ENCODE data around the gene UGT1A1. TPM values are rescaled to one million over a fixed set of nuclear protein-coding genes. Genes with fewer than 3 reads are reported as not detected.

UGT1A1 gene
- total RNA-seq, 4 donors from 2014 or later = 2.3 to 7.1 (median 3.4) TPM

DNA sequence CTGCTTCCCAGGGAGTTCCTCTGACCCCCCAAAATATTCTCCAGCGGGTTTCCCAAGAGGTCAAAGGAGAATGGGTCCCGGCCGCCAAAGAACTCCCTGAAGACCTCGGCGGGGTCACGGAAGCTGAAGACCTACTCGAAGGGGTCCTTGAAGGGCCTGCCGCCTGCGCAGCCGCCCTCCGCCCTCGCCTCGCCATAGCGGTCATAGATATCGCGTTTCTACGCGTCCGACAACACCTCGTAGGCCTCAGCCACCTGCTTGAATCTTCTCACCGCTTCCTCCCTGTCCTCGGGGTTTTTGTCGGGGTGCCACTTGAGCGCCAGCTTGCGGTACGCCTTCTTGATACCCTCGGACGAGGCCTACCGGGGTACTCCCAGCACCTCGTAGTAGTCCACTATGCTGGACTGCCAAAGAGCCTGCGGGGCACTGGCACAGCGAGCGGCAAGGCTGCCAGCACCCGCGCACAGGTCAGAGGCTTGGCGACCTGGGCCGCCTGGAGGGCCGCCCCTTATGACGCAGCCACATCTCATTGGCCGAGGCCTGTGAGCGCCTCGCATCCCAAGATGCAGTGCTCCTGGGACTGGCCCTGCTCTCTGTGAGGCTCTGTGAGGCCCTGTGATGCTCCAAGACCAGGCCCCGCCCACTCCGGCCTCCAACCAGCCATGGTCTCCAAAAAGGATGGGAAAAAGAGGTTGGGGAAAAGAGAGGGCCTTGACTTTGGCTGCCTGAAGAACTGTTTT lies 5.0 kb upstream of the UGT1A1 start:
- no peak for DNase-seq

GRCh38 chr2:233756429-233757081 lies 3.5 kb upstream of the UGT1A1 start:
- peaks cover 0 to 17% (median 0%) of the 10 kb centered on the region in 3 donors for H3K36me3 ChIP-seq
- 53 to 71% methylated on average over 7 of the region's 7 CpGs for WGBS, 2 donors

More for the DNA sequence above, 5.0 kb upstream of the UGT1A1 start:
- 91 to 97% methylated on average over 21 to 30 of the region's 44 CpGs for WGBS, 2 donors
- Histone ChIP-seq H3K9me3 (no peaks in the 10 kb centered on the region), H3K27me3 (no peaks in the 10 kb centered on the region), H3K4me3 (no peak overlapping the region), H3K27ac (no peak overlapping the region), H3K4me1 (peaks cover 0 to 7% (median 0%) of the 10 kb centered on the region in 3 donors), H3K36me3 (peaks cover 0 to 17% (median 0%) of the 10 kb centered on the region in 3 donors)
- intact Hi-C loops (cut with DNase I) = no loop called here
- no peak for TF ChIP-seq POLR2A (IDR thresholded peaks at IDR 0.05)
- TF ChIP-seq, protein P1, sequence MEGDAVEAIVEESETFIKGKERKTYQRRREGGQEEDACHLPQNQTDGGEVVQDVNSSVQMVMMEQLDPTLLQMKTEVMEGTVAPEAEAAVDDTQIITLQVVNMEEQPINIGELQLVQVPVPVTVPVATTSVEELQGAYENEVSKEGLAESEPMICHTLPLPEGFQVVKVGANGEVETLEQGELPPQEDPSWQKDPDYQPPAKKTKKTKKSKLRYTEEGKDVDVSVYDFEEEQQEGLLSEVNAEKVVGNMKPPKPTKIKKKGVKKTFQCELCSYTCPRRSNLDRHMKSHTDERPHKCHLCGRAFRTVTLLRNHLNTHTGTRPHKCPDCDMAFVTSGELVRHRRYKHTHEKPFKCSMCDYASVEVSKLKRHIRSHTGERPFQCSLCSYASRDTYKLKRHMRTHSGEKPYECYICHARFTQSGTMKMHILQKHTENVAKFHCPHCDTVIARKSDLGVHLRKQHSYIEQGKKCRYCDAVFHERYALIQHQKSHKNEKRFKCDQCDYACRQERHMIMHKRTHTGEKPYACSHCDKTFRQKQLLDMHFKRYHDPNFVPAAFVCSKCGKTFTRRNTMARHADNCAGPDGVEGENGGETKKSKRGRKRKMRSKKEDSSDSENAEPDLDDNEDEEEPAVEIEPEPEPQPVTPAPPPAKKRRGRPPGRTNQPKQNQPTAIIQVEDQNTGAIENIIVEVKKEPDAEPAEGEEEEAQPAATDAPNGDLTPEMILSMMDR (IDR thresholded peaks at IDR 0.05) = no peak

GRCh38 chr2:233758141-233758540 lies 1.9 kb upstream of the UGT1A1 start:
- Histone ChIP-seq H3K4me1 (peaks cover 5 to 27% (median 9%) of the 10 kb centered on the region in 3 donors), H3K27me3 (no peaks in the 10 kb centered on the region), H3K36me3 (peaks cover 0 to 17% (median 0%) of the 10 kb centered on the region in 3 donors), H3K4me3 (no peak overlapping the region), H3K9me3 (no peaks in the 10 kb centered on the region), H3K27ac (no peak overlapping the region)
- TF ChIP-seq POLR2A (IDR thresholded peaks at IDR 0.05) = no peak
- TF ChIP-seq, protein P1 (IDR thresholded peaks at IDR 0.05) = no peak
- intact Hi-C loops (cut with DNase I) = no loop called here
- no peak for DNase-seq

More at GRCh38 chr2:233756429-233757081, 3.5 kb upstream of the UGT1A1 start:
- TF ChIP-seq, protein P1 (IDR thresholded peaks at IDR 0.05) = no peak
- TF ChIP-seq POLR2A (IDR thresholded peaks at IDR 0.05) = no peak
- intact Hi-C loops (cut with DNase I) = no loop called here
- peaks cover 5 to 22% (median 6%) of the 10 kb centered on the region in 3 donors for H3K4me1 ChIP-seq
- no peaks in the 10 kb centered on the region for H3K27me3 ChIP-seq
- no peak for DNase-seq
- H3K9me3 ChIP-seq = no peaks in the 10 kb centered on the region
- H3K27ac ChIP-seq = no peak overlapping the region
- no peak overlapping the region for H3K4me3 ChIP-seq

GRCh38 chr2:233758849-233759248 lies 1.2 kb upstream of the UGT1A1 start:
- Histone ChIP-seq H3K4me1 (peaks cover 5 to 27% (median 9%) of the 10 kb centered on the region in 3 donors), H3K4me3 (no peak overlapping the region), H3K36me3 (peaks cover 0 to 10% (median 0%) of the 10 kb centered on the region in 3 donors), H3K27me3 (no peaks in the 10 kb centered on the region), H3K9me3 (no peaks in the 10 kb centered on the region), H3K27ac (no peak overlapping the region)
- WGBS, 2 donors = 68 to 85% methylated on average over 2 of the region's 2 CpGs
- TF ChIP-seq, protein P1 (IDR thresholded peaks at IDR 0.05) = no peak
- no peak for TF ChIP-seq POLR2A (IDR thresholded peaks at IDR 0.05)
- no peak for DNase-seq
- intact Hi-C loops (cut with DNase I) = no loop called here

All from esophagus squamous epithelium (tissue), 5 donors.